Measurements from ENCODE around the gene MDM2. TPM values are rescaled to one million over a fixed set of nuclear protein-coding genes. Genes with fewer than 3 reads are reported as not detected.
"Not testable (repeated sequence)": the region's sequence is repeated elsewhere in the genome, so short reads cannot be mapped to it uniquely, and the experiment has no call there.

Gene MDM2
- total RNA-seq, 1 experiment from 2014 or later, result 56.9 TPM

GRCh38 chr12:68794653-68795251, 13.2 kb upstream of the MDM2 start:
- no peak overlapping the region for H3K27ac ChIP-seq (ENCODE audit: low read length)
- no peak for DNase-seq
- H3K9me3 ChIP-seq (ENCODE audit: low read length), result no peaks in the 10 kb centered on the region
- H3K9ac ChIP-seq (ENCODE audit: low read length), result no peak overlapping the region
- H2AFZ ChIP-seq (ENCODE audit: low read length), result no peak overlapping the region
- no peaks in the 10 kb centered on the region for H3K27me3 ChIP-seq (ENCODE audit: low read length)
- H3K4me3 ChIP-seq (ENCODE audit: low read length), result no peak overlapping the region
- no peaks in the 10 kb centered on the region for H3K9me2 ChIP-seq (replicated peaks; ENCODE audit: insufficient read depth, low read length)
- H3K79me2 ChIP-seq (ENCODE audit: low read length), result no peaks in the 10 kb centered on the region
- no peaks in the 10 kb centered on the region for H3K36me3 ChIP-seq (ENCODE audit: insufficient read depth, low read length)
- H3K4me1 ChIP-seq (ENCODE audit: low read length), result no peaks in the 10 kb centered on the region; the same call in 1 of the 2 replicates
- no peak overlapping the region for H3K4me2 ChIP-seq (ENCODE audit: low read depth, low read length, poor library complexity, severe bottlenecking)
- no peaks in the 10 kb centered on the region for H4K20me1 ChIP-seq (ENCODE audit: insufficient read depth, low read depth, low read length)

- no peak overlapping the region for H3K9ac ChIP-seq (ENCODE audit: low read length)
- no peaks in the 10 kb centered on the region for H3K9me2 ChIP-seq (replicated peaks; ENCODE audit: insufficient read depth, low read length)
- peak; percentile 2 for DNase-seq
- H3K27ac ChIP-seq (ENCODE audit: low read length), result no peak overlapping the region
- H3K4me2 ChIP-seq (ENCODE audit: low read depth, low read length, poor library complexity, severe bottlenecking), result no peak overlapping the region
- H3K79me2 ChIP-seq (ENCODE audit: low read length), result no peaks in the 10 kb centered on the region
- no peak overlapping the region for H2AFZ ChIP-seq (ENCODE audit: low read length)
- H3K36me3 ChIP-seq (ENCODE audit: insufficient read depth, low read length), result no peaks in the 10 kb centered on the region
- no peak overlapping the region for H3K4me3 ChIP-seq (ENCODE audit: low read length)
- H4K20me1 ChIP-seq (ENCODE audit: insufficient read depth, low read depth, low read length), result no peaks in the 10 kb centered on the region
- no peaks in the 10 kb centered on the region for H3K27me3 ChIP-seq (ENCODE audit: low read length)
- no peaks in the 10 kb centered on the region; the same call in 1 of the 2 replicates for H3K4me1 ChIP-seq (ENCODE audit: low read length)
- no peaks in the 10 kb centered on the region for H3K9me3 ChIP-seq (ENCODE audit: low read length)
These were observed 11.6 kb upstream of the MDM2 start for GRCh38 chr12:68796399-68796798.

GRCh38 chr12:68798882-68799234, 9.1 kb upstream of the MDM2 start:
- Histone ChIP-seq H3K27ac (ENCODE audit: low read length) (no peak overlapping the region), H3K4me1 (ENCODE audit: low read length) (no peaks in the 10 kb centered on the region), H3K9me2 (replicated peaks; ENCODE audit: insufficient read depth, low read length) (no peaks in the 10 kb centered on the region), H3K9ac (ENCODE audit: low read length) (no peak overlapping the region), H3K4me2 (ENCODE audit: low read depth, low read length, poor library complexity, severe bottlenecking) (no peak overlapping the region), H3K27me3 (ENCODE audit: low read length) (no peaks in the 10 kb centered on the region), H3K4me3 (ENCODE audit: low read length) (no peak overlapping the region), H3K36me3 (ENCODE audit: insufficient read depth, low read length) (no peaks in the 10 kb centered on the region), H4K20me1 (ENCODE audit: insufficient read depth, low read depth, low read length) (no peaks in the 10 kb centered on the region), H3K79me2 (ENCODE audit: low read length) (no peaks in the 10 kb centered on the region), H3K9me3 (ENCODE audit: low read length) (no peaks in the 10 kb centered on the region), H2AFZ (ENCODE audit: low read length) (no peak overlapping the region)
- no peak for DNase-seq

GRCh38 chr12:68800294-68800693, 7.7 kb upstream of the MDM2 start:
- Histone ChIP-seq H3K27me3 (ENCODE audit: low read length) (no peaks in the 10 kb centered on the region), H3K4me2 (ENCODE audit: low read depth, low read length, poor library complexity, severe bottlenecking) (no peak overlapping the region), H2AFZ (ENCODE audit: low read length) (no peak overlapping the region)

GRCh38 chr12:68801124-68801523, 6.9 kb upstream of the MDM2 start:
- not testable (repeated sequence) for H3K27ac ChIP-seq (ENCODE audit: low read length); DNase-seq; H3K4me3 ChIP-seq (ENCODE audit: low read length); H3K4me1 ChIP-seq (ENCODE audit: low read length); H3K4me2 ChIP-seq (ENCODE audit: low read depth, low read length, poor library complexity, severe bottlenecking); H2AFZ ChIP-seq (ENCODE audit: low read length); H3K79me2 ChIP-seq (ENCODE audit: low read length); H3K9me2 ChIP-seq (replicated peaks; ENCODE audit: insufficient read depth, low read length); H4K20me1 ChIP-seq (ENCODE audit: insufficient read depth, low read depth, low read length); H3K9me3 ChIP-seq (ENCODE audit: low read length); H3K27me3 ChIP-seq (ENCODE audit: low read length); H3K9ac ChIP-seq (ENCODE audit: low read length); H3K36me3 ChIP-seq (ENCODE audit: insufficient read depth, low read length)

More at GRCh38 chr12:68800294-68800693, 7.7 kb upstream of the MDM2 start:
- Histone ChIP-seq H3K4me1 (ENCODE audit: low read length) (no peaks in the 10 kb centered on the region), H3K9me3 (ENCODE audit: low read length) (no peaks in the 10 kb centered on the region), H3K9ac (ENCODE audit: low read length) (no peak overlapping the region), H3K9me2 (replicated peaks; ENCODE audit: insufficient read depth, low read length) (no peaks in the 10 kb centered on the region), H3K4me3 (ENCODE audit: low read length) (no peak overlapping the region), H3K36me3 (ENCODE audit: insufficient read depth, low read length) (no peaks in the 10 kb centered on the region), H3K27ac (ENCODE audit: low read length) (no peak overlapping the region), H3K79me2 (ENCODE audit: low read length) (no peaks in the 10 kb centered on the region), H4K20me1 (ENCODE audit: insufficient read depth, low read depth, low read length) (no peaks in the 10 kb centered on the region)
- DNase-seq, result peak; percentile 21

- H3K9me2 ChIP-seq (replicated peaks; ENCODE audit: insufficient read depth, low read length), result not testable (repeated sequence)
These were observed 5.6 kb upstream of the MDM2 start for GRCh38 chr12:68802372-68802745.

GRCh38 chr12:68802911-68803651, 4.9 kb upstream of the MDM2 start:
- not testable (repeated sequence) for H3K27ac ChIP-seq (ENCODE audit: low read length); H3K9ac ChIP-seq (ENCODE audit: low read length); H3K79me2 ChIP-seq (ENCODE audit: low read length); DNase-seq; H3K4me3 ChIP-seq (ENCODE audit: low read length); H3K27me3 ChIP-seq (ENCODE audit: low read length); H4K20me1 ChIP-seq (ENCODE audit: insufficient read depth, low read depth, low read length); H3K9me3 ChIP-seq (ENCODE audit: low read length); H3K4me1 ChIP-seq (ENCODE audit: low read length); H3K36me3 ChIP-seq (ENCODE audit: insufficient read depth, low read length); H3K4me2 ChIP-seq (ENCODE audit: low read depth, low read length, poor library complexity, severe bottlenecking); H3K9me2 ChIP-seq (replicated peaks; ENCODE audit: insufficient read depth, low read length); H2AFZ ChIP-seq (ENCODE audit: low read length)

More at GRCh38 chr12:68802372-68802745, 5.6 kb upstream of the MDM2 start:
- not testable (repeated sequence) for H3K27ac ChIP-seq (ENCODE audit: low read length); H3K9me3 ChIP-seq (ENCODE audit: low read length); H3K79me2 ChIP-seq (ENCODE audit: low read length); H4K20me1 ChIP-seq (ENCODE audit: insufficient read depth, low read depth, low read length); H3K36me3 ChIP-seq (ENCODE audit: insufficient read depth, low read length); H2AFZ ChIP-seq (ENCODE audit: low read length); H3K4me1 ChIP-seq (ENCODE audit: low read length); H3K27me3 ChIP-seq (ENCODE audit: low read length); H3K4me2 ChIP-seq (ENCODE audit: low read depth, low read length, poor library complexity, severe bottlenecking); DNase-seq; H3K4me3 ChIP-seq (ENCODE audit: low read length); H3K9ac ChIP-seq (ENCODE audit: low read length)

- H3K4me3 ChIP-seq (ENCODE audit: low read length), result no peak overlapping the region
- no peak overlapping the region for H3K9ac ChIP-seq (ENCODE audit: low read length)
- H3K36me3 ChIP-seq (ENCODE audit: insufficient read depth, low read length), result no peaks in the 10 kb centered on the region
- H2AFZ ChIP-seq (ENCODE audit: low read length), result no peak overlapping the region
- H4K20me1 ChIP-seq (ENCODE audit: insufficient read depth, low read depth, low read length), result no peaks in the 10 kb centered on the region
- H3K27me3 ChIP-seq (ENCODE audit: low read length), result no peaks in the 10 kb centered on the region
- DNase-seq, result no peak
- peaks cover 16% of the 10 kb centered on the region for H3K79me2 ChIP-seq (ENCODE audit: low read length)
- H3K4me1 ChIP-seq (ENCODE audit: low read length), result peaks cover 11% of the 10 kb centered on the region
- H3K4me2 ChIP-seq (ENCODE audit: low read depth, low read length, poor library complexity, severe bottlenecking), result no peak overlapping the region
- H3K9me2 ChIP-seq (replicated peaks; ENCODE audit: insufficient read depth, low read length), result no peaks in the 10 kb centered on the region
- no peaks in the 10 kb centered on the region for H3K9me3 ChIP-seq (ENCODE audit: low read length)
- no peak overlapping the region for H3K27ac ChIP-seq (ENCODE audit: low read length)
These were observed 3.9 kb upstream of the MDM2 start for GRCh38 chr12:68803948-68804656.
